Body of pancreas (tissue), 4 donors: ENCODE measurements around the gene THPO. TPM values are rescaled to one million over a fixed set of nuclear protein-coding genes. Genes with fewer than 3 reads are reported as not detected.

ENCODE experiments used
- ATAC-seq: fragments of 150-250 bp; one replicate; pipeline ENCODE4 v1.9.1; 2016
- DNase-seq, 4 donors: peaks; one replicate each; pipeline ENCODE4 v3.0.0-alpha.2; 2019
- H3K27ac ChIP-seq, 4 donors: fragments of 200-600 bp; sonication (generic); 1 replicate in 3 of 4; 2 replicates in 1 of 4; pipeline versions ENCODE4 v1.5.1 to v1.6.1; 2016 to 2019; ENCODE audit warnings: mild to moderate bottlenecking in 1 of 4, mixed read lengths in 1 of 4, moderate library complexity in 1 of 4
- H3K27me3 ChIP-seq, 2 donors: fragments of 200-600 bp; sonication (generic); one replicate each; pipeline ENCODE4 v1.6.0; 2016; ENCODE audit warnings: mild to moderate bottlenecking in 1 of 2
- H3K36me3 ChIP-seq, 2 donors: fragments of 200-600 bp; sonication (generic); replicated peaks in 1 of 2; 2 replicates each; pipeline ENCODE4 v1.5.1; 2016; ENCODE audit warnings: low read depth in 2 of 2; ENCODE audit not compliant: insufficient read depth in 1 of 2
- H3K4me1 ChIP-seq: fragments of 200-600 bp; sonication (generic); one replicate; pipeline ENCODE4 v1.6.0; 2016
- H3K4me3 ChIP-seq, 2 donors: fragments of 200-600 bp; sonication (generic); 1 replicate in 1 of 2; 2 replicates in 1 of 2; pipeline ENCODE4 v1.5.1; 2016 to 2019
- H3K9me3 ChIP-seq, 3 donors: fragments of 200-600 bp; sonication (generic); 1 replicate in 2 of 3; 2 replicates in 1 of 3; pipeline ENCODE4 v1.5.1; 2016
- CTCF ChIP-seq, 7 experiments: fragments of 450-650 bp in 4 of 7; fragments of 200-600 bp in 3 of 7; sonication (generic) in 3 of 7; IDR thresholded peaks; one replicate each; pipeline ENCODE4 v1.5.1; 2016 to 2019; ENCODE audit warnings: antibody characterized with exemption in 7 of 7
- POLR2A ChIP-seq, 3 donors: fragments of 450-650 bp; IDR thresholded peaks; one replicate each; pipeline ENCODE4 v1.6.1; 2016; ENCODE audit warnings: antibody characterized with exemption in 3 of 3, mild to moderate bottlenecking in 2 of 3
- WGBS, 2 donors: methylation state at CpG; one replicate each; pipeline ENCODE4 v1.1.5; 2017; 5-methylcytosine and 5-hydroxymethylcytosine counted together
- intact Hi-C: fragments of 100-400 bp; cut with DNase I; formaldehyde crosslinking; loops from one replicate; pipeline ENCODE4 v1.15.1; 2023
- small RNA-seq: library from RNA; depleted of rRNA; stranded (forward); fragments of <200 nt; gene quantifications from one replicate; pipeline ENCODE3, GENCODE V24; 2016
- total RNA-seq, 2 donors: library from RNA; depleted of rRNA; stranded (reverse); fragments of >200 nt; gene quantifications; one replicate each; pipeline ENCODE4 v1.1.0, GENCODE V29; 2016

The THPO gene
- total RNA-seq, 2 donors from 2014 or later: not detected

GRCh38 chr3:184322731-184323487 lies 55.1 kb downstream of the THPO start:
- TF ChIP-seq POLR2A (IDR thresholded peaks at IDR 0.05): no peak
- no peak for TF ChIP-seq CTCF (IDR thresholded peaks at IDR 0.05)
- H3K4me3 ChIP-seq: no peak overlapping the region
- intact Hi-C loops: no loop called here
- no peaks in the 10 kb centered on the region for H3K27me3 ChIP-seq
- peak overlapping the region in 2 of 4 donors; percentile 47 to 94 for H3K27ac ChIP-seq
- peaks cover 55 to 72% of the 10 kb centered on the region in 2 donors for H3K36me3 ChIP-seq
- 71 to 86% methylated on average over 20 of the region's 20 CpGs for WGBS, 2 donors
- ATAC-seq (no peak), DNase-seq (peak in 2 of 4 donors; percentile 23 to 62)
- no peaks in the 10 kb centered on the region for H3K9me3 ChIP-seq
- H3K4me1 ChIP-seq: peaks cover 45% of the 10 kb centered on the region

Small RNA genes lying within 50 kb of the gene (small RNA-seq; reads per million reads assigned to genes)
- gene SNORD66: 2,456 reads per million, percentile 99 among the genes with 10 or more reads in this experiment

Other genes with a start within 250 kb of the THPO start
- 10 to 100 TPM in 1 of 2 donors, 1 to 10 TPM in 1; 9.9 to 21.8 TPM for gene EIF2B5, start 242.8 kb downstream of the THPO start, total RNA-seq
- 10 to 100 TPM; 40.0 to 53.4 TPM for gene DVL3, start 222.8 kb downstream of the THPO start, total RNA-seq
- 10 to 100 TPM; 53.4 to 70.9 TPM for gene AP2M1, start 203.4 kb downstream of the THPO start, total RNA-seq
- gene ABCF3, start 192.0 kb downstream of the THPO start, total RNA-seq: 10 to 100 TPM; 41.8 to 46.1 TPM
- 10 to 100 TPM in 1 of 2 donors, 1 to 10 TPM in 1; 6.0 to 15.8 TPM for gene VWA5B2, start 148.6 kb downstream of the THPO start, total RNA-seq
- 10 to 100 TPM; 32.4 to 67.6 TPM for gene ALG3, start 129.2 kb downstream of the THPO start, total RNA-seq
- gene EEF1AKMT4, start 128.5 kb downstream of the THPO start, total RNA-seq: 1 to 10 TPM; 3.0 to 3.4 TPM
- gene CAMK2N2, start 116.7 kb downstream of the THPO start, total RNA-seq: 1 to 10 TPM; 1.6 to 1.8 TPM
- gene ECE2, start 102.2 kb downstream of the THPO start, total RNA-seq: 10 to 100 TPM; 11.7 to 18.8 TPM
- gene PSMD2, start 79.0 kb downstream of the THPO start, total RNA-seq: 10 to 100 TPM; 75.0 to 83.7 TPM
- 100 to 1,000 TPM; 146 to 213 TPM for gene EIF4G1, start 63.6 kb downstream of the THPO start, total RNA-seq
- 10 to 100 TPM; 11.5 to 13.5 TPM for gene FAM131A, start 40.6 kb downstream of the THPO start, total RNA-seq
- gene CLCN2, start 16.6 kb downstream of the THPO start, total RNA-seq: 10 to 100 TPM in 1 of 2 donors, 1 to 10 TPM in 1; 7.5 to 12.2 TPM
- 100 to 1,000 TPM in 1 of 2 donors, 10 to 100 TPM in 1; 32.4 to 137 TPM for gene POLR2H, start 16.5 kb downstream of the THPO start, total RNA-seq
- 10 to 100 TPM; 47.2 to 50.4 TPM for gene CHRD, start 1.8 kb upstream of the THPO start, total RNA-seq
- gene EPHB3, start 183.6 kb upstream of the THPO start, total RNA-seq: 10 to 100 TPM in 1 of 2 donors, 1 to 10 TPM in 1; 7.9 to 10.1 TPM